Retinal pigment epithelial cell (primary cell): ENCODE data around the gene SPTBN1.

ENCODE experiments used
- DNase-seq: peaks from one replicate; pipeline ENCODE4 v3.0.0-alpha.2; 2010; ENCODE audit warnings: low read depth
- H3K4me3 ChIP-seq: 2 replicates; pipeline ENCODE4 v1.5.1; 2011; ENCODE audit warnings: mild to moderate bottlenecking, low read length, control low read depth, moderate library complexity
- TF ChIP-seq, protein P1 (sequence below): conservative IDR thresholded peaks from 2 replicates; pipeline ENCODE4 v1.5.1; 2011; ENCODE audit warnings: low read depth, low read length, control low read depth, inconsistent platforms

SPTBN1 gene

DNA sequence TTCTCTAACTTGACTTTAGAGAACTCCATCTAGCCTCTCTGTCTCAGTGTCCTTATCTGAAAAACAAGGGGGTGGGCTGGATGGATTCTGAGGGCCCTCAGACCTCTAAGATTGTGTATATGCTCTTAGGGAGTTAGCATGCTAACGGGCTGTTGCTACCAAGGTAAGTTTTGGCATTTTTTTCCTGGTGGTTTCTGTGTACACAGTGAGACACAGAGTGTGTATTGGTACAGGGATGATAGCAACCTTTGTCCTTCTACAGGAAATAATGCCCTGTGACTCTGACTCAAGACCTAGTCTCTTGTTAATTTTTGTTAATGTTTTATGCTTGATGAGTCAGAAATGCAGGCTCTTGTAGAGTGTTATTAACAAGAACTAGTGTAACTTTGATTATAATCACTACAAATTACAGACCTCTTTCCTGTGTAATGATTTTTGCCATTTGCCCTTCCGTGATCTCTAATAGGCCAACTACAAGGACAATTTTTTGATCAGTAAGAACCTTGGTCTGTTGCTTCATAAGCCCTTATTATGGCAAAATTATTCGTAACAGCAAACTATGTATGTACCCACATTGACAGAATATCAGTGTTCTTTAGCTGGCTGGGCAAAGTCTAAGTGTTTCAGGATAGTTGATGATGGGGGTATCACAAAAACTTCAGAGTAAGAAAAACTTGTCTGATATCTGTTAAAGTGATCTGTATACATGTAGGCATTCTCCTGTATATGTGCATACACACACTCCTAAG, 89.7 kb downstream of the SPTBN1 start:
- DNase-seq = no peak
- H3K4me3 ChIP-seq = no peak overlapping the region
- TF ChIP-seq, protein P1, sequence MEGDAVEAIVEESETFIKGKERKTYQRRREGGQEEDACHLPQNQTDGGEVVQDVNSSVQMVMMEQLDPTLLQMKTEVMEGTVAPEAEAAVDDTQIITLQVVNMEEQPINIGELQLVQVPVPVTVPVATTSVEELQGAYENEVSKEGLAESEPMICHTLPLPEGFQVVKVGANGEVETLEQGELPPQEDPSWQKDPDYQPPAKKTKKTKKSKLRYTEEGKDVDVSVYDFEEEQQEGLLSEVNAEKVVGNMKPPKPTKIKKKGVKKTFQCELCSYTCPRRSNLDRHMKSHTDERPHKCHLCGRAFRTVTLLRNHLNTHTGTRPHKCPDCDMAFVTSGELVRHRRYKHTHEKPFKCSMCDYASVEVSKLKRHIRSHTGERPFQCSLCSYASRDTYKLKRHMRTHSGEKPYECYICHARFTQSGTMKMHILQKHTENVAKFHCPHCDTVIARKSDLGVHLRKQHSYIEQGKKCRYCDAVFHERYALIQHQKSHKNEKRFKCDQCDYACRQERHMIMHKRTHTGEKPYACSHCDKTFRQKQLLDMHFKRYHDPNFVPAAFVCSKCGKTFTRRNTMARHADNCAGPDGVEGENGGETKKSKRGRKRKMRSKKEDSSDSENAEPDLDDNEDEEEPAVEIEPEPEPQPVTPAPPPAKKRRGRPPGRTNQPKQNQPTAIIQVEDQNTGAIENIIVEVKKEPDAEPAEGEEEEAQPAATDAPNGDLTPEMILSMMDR = no peak

DNA sequence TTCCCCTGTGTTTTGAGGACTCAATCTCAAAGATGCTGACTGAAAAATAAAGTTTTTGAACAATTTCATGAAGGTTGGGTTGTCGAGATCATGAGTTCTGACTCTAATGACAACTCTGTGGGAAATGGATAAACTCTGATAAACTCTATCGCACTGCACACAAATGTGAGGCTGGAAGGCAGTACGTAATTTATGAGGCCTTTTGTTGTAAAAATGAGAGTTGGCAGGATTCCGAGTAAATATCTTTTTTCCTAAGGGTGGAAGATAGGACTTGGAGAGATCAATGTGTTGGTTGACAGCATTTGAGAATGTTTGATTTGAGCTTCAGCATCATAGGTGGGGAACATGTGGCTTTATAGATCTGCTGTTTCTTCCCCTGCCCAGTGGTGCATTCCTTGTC, 90.4 kb downstream of the SPTBN1 start:
- H3K4me3 ChIP-seq = no peak overlapping the region
- TF ChIP-seq, protein P1 = no peak
- DNase-seq = no peak

DNA sequence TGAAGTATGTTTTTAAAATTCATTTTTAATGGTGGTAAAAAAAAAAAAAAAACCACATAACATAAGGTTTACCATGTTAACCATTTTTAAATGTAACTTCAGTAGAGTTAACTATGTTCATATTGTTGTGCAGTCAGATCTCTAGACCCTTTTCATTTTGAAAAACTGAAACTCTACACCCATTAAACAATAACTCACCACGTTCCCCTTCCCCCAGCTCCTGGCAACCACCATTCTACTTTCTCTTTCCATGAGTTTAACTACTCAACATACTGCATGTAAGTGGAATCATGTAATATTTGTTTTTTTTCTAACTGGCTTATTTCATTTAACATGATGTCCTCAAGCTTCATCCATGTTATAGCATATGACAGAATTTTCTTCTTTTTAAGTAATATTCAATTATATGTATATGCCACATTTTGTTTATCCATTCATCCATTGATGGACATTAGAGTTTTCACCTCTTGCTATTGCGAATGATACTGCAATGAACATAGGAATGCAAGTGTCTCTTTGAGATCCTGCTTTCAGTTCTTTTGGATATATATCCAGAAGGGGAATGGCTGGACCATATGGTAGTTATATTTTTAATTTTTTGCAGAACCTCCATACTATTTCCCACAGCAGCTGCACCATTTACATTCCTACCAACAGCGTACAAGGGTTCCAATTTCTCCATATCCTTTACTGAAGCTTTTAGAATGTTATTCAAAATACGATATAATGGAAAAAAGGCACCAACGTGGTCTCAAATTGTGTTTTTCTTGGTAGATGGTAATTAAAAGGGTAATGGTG, 91.0 kb downstream of the SPTBN1 start:
- no peak for DNase-seq
- H3K4me3 ChIP-seq = no peak overlapping the region
- TF ChIP-seq, protein P1 = no peak

DNA sequence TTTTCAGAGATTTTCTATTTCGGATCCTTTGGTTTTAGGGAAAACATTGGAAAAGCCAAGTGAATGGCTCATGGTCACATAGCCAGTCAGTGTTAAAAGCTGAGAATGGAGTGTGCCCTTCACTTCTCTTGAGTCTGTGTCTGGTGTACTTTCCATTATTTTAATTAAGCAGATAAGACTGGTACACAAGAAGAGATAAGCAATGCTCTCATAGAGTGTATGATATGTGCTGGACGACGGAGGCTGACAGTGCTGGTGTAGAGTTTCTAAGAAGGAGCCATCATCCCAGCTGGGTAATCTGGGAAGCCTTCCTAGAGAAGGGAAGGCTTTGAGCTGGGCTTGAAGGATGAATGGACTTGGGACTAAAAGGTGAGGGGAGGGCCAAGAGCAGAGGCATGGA, 93.3 kb downstream of the SPTBN1 start:
- H3K4me3 ChIP-seq = no peak overlapping the region
- TF ChIP-seq, protein P1 = no peak
- no peak for DNase-seq

DNA sequence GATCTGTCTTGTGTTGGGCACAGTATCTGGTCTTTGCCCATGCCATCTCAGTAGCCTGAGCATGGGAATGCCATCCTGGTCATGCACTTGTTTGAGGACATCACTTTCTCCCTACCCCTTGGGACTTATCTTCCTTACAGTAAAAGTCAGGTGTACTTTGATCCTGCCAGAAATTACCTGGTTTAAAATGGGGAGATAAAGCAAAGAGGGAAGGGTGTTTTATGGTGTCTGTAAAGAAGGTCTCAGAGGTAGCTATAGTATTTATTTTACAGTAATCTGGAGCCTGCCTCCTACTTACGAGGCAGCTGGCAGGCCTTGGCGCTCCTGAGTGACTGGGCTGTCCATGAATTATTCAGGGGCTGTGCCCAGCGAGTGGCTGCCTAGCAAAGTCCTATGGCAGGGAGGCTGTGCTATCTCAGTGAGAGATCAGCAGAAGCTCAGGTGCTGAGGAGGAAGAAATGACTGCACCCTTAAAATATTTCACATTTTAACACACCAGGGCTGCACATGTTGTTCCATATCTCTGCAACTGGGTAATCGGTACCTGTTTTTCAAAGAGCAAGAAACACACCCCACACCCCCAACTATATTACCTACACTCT, 93.9 kb downstream of the SPTBN1 start:
- TF ChIP-seq, protein P1 = no peak
- DNase-seq = no peak
- H3K4me3 ChIP-seq = no peak overlapping the region

DNA sequence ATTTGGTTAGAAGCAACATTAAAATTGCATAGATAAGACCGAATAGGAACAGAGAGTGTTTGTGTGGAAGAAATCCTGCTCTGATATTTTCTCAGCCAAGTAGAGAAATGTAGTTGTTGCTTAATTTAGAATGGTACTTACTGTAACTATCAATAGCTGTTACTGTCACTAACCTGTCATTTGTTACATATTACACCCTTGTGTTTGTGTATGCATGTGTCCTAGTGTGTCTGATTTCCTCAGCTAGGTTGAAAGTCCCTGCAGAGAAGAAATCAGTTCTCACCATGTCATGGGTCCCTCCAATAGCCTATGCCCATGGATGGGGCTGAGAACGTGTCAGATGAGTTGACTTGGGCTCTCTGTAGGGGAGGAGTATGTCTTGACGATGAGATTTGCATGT, 94.4 kb downstream of the SPTBN1 start:
- no peak overlapping the region for H3K4me3 ChIP-seq
- TF ChIP-seq, protein P1 = no peak
- DNase-seq = no peak
